ENCODE measurements around the gene C2. TPM values are rescaled to one million over a fixed set of nuclear protein-coding genes. Genes with fewer than 3 reads are reported as not detected.

C2 gene
- total RNA-seq, 1 experiment from 2014 or later = 0.66 TPM

GRCh38 chr6:31892821-31893220 lies 34.7 kb upstream of the C2 start:
- no CpG with 5 or more reads among the region's 6 CpGs for WGBS (ENCODE audit: extremely low coverage, insufficient read length, low lambda C conversion rate)
- H3K4me1 ChIP-seq (ENCODE audit: insufficient read depth, low read length) = no peaks in the 10 kb centered on the region
- no peaks in the 10 kb centered on the region for H3K9me3 ChIP-seq (ENCODE audit: control insufficient read depth, low read depth, low read length)
- H3K79me2 ChIP-seq (ENCODE audit: insufficient read depth, low read length) = no peaks in the 10 kb centered on the region; the same call in 1 of the 2 replicates
- H3K18ac ChIP-seq (ENCODE audit: insufficient read length, low read depth, low read length) = no peak overlapping the region
- no peaks in the 10 kb centered on the region for H3K27me3 ChIP-seq (ENCODE audit: insufficient read depth, low read length)
- H2BK120ac ChIP-seq (ENCODE audit: low read depth, low read length, poor library complexity, severe bottlenecking) = no peak overlapping the region
- H2BK20ac ChIP-seq (ENCODE audit: low read depth, low read length, poor library complexity, severe bottlenecking) = no peak overlapping the region
- Mint-ChIP-seq H3K4me1 (peaks cover 5% of the 10 kb centered on the region in 2 experiments; a peak in 3 of 4 replicates), H3K27me3 (ENCODE audit: low read depth) (no peaks in the 10 kb centered on the region), H3K9me3 (no peaks in the 10 kb centered on the region), H3K36me3 (ENCODE audit: insufficient read depth in 1 of 3, low read depth in 3 of 3) (peaks cover 52 to 83% (median 79%) of the 10 kb centered on the region in 3 experiments), H3K4me3 (no peak overlapping the region), H3K27ac (no peak overlapping the region)
- H3K79me1 ChIP-seq (ENCODE audit: insufficient read depth, low read depth, low read length, poor library complexity, severe bottlenecking) = no peaks in the 10 kb centered on the region
- H2AFZ ChIP-seq (ENCODE audit: low read length) = no peak overlapping the region
- no peaks in the 10 kb centered on the region for H4K20me1 ChIP-seq (ENCODE audit: control insufficient read depth, insufficient read depth, insufficient read length)
- no peak for DNase-seq
- H3K23ac ChIP-seq (ENCODE audit: insufficient read length, low read depth, low read length) = no peak overlapping the region
- no peak overlapping the region for H3K14ac ChIP-seq (ENCODE audit: insufficient read depth, low read length)
- no peak overlapping the region for H3K4me2 ChIP-seq (ENCODE audit: insufficient read depth, insufficient read length, low read length)
- no peak for TF ChIP-seq CTCF (conservative IDR thresholded peaks at IDR 0.05)
- H3K23me2 ChIP-seq (ENCODE audit: insufficient read length, low read depth, low read length, poor library complexity, severe bottlenecking) = peaks cover 5% of the 10 kb centered on the region
- H3K9ac ChIP-seq (ENCODE audit: extremely low read depth, insufficient read length, low read length) = no peak overlapping the region
- no peak overlapping the region for H2BK12ac ChIP-seq (ENCODE audit: insufficient read length, low read depth, low read length)
- no peak overlapping the region for H3K56ac ChIP-seq (ENCODE audit: insufficient read length, low read depth, low read length)
- H4K5ac ChIP-seq (ENCODE audit: insufficient read length, low read depth, low read length) = no peak overlapping the region
- no peak overlapping the region for H2BK15ac ChIP-seq (ENCODE audit: low read depth, low read length)
- H3T11ph ChIP-seq (ENCODE audit: low read length) = no peak overlapping the region
- H2BK5ac ChIP-seq (ENCODE audit: insufficient read length, low read length) = no peak overlapping the region
- H3K27ac ChIP-seq (ENCODE audit: insufficient read length, low read depth, low read length) = no peak overlapping the region
- no peak overlapping the region for H4K8ac ChIP-seq (replicated peaks; ENCODE audit: insufficient read length, low read depth, low read length)
- H2AK5ac ChIP-seq (ENCODE audit: insufficient read length, low read length) = no peak overlapping the region
- H4K91ac ChIP-seq (ENCODE audit: insufficient read length, low read depth, low read length) = no peak overlapping the region
- no peak overlapping the region for H3K4ac ChIP-seq (ENCODE audit: low read depth, low read length)

All from H9 (cell line).